ENCODE data around the gene CUX1.

Gene CUX1

DNA sequence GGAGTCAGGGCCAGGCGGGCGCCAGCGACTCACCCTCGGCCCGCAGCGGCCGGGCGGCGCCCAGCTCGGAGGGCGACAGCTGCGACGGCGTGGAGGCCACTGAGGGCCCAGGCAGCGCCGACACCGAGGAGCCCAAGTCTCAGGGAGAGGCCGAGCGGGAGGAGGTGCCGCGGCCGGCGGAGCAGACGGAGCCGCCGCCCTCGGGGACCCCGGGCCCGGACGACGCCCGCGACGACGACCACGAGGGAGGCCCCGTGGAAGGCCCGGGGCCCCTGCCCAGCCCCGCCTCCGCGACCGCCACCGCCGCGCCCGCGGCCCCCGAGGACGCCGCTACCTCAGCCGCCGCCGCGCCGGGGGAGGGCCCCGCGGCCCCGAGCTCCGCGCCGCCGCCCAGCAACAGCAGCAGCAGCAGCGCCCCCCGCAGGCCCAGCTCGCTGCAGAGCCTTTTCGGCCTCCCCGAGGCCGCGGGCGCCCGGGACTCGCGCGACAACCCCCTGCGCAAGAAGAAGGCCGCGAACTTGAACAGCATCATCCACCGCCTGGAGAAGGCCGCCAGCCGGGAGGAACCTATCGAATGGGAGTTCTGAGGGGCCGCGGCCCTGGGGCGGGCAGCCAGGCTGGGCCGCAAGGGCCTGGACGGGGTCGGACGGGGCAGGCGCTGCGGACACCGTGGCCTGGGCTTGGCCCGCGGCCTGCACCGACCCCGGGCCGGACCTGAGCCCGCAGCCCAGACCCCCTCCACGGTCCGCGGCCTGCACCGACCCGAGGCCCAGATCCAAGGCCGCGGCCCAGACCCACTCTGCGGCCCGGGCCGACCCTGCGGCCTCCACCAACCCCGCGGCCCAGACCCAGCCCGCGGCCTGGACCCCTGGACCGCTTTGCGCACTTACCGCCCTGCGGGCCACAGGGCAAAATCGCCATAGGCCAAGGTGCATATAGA, 431.3 kb downstream of the CUX1 start:
- no peak for DNase-seq (ENCODE audit: low read depth)

- DNase-seq (ENCODE audit: low read depth) = no peak
Measured at GRCh38 chr7:102251531-102252365, 434.3 kb downstream of the CUX1 start.

DNA sequence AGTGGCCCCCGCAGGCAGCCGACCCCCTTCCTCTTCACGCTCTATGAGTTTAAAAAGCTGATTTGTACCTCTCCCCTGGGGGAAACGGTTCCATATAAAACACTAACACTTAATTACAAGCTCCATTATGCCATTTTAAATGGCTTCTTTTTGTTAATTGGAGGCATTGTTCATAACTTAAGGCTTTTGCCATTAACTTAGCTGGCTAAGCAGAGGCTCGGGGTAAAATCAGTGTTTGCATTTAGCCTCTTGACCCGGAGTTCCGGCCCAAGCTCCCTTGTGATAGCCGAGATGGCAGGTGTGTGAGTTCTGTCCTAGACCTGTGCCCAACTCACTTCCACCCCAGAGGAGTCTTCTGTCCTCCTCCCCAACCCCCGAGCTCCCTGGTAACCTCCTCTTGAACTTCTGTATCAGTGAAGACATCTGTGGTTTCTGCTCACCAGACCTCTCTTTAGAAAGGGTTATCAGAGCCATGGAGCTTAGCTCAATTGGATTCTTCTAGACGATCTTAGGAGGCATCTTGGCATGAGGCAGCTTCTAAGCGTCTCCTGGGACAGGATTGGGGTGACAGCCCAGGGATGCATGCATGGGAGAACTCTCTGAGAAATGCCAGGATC, 435.0 kb downstream of the CUX1 start:
- DNase-seq (ENCODE audit: low read depth) = no peak

DNA sequence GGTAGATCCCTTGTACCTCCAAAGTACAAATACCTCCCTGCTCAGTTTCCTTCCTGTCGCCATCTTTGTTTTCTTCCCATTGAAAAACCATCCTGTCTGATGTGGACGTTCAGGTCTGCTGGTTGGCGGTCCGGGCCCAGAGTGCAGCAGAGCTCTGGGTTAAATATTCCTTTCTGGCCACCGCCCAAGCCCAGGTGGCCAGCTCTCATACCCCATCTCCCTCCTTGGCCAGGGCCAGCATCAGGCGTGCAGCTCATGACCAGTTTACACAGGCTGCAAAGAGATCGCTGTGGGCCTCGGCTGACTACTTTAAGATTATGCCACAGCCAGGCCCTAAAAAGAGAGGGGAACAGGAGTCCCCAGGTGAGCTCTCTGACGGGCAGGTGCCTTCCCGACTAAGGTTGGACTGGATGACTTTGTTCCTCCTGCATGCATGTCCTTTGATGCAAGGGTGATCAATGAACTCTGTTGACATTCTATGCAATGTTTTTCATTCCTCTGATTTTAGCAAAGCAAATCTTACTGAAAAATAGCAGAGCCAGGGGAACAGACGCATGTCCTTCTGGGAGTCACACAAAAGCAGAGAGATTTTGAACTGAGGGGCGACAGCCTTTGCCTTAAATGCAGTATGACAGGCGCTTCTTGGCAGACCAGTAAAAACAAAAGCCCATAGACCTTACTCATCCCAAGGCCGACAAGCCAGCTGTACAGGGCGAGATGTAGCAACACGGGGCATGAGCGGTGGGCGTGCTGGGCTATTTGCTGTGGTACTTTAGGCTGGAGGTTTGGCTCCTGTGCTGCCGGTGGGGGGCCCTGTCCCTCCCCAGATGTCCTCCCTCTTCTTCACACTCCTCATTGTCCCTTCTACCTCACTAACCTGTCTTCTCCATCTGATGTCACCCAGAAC, 435.9 kb downstream of the CUX1 start:
- DNase-seq (ENCODE audit: low read depth) = no peak

- no peak for DNase-seq (ENCODE audit: low read depth)
Measured at GRCh38 chr7:102253973-102254370, 436.5 kb downstream of the CUX1 start.

DNA sequence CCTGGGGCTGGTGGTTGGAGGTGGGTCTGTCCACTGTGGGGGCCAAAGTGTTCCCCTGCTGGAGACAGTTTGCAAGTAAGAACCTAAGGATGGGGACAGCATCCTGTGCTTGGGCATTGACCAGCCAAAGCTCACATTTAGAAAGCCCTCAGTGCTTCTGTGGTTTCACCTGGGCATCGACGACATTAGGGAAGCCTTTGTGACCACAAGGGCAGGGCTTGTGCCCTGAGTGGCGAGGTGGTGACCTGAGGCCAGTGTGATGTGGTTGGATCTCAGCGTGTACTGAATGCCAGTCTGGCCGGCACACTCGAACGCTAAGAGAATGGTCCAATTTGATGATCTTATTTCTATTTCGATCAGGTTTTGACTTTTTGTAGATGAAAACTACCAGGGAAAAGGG, 437.1 kb downstream of the CUX1 start:
- DNase-seq (ENCODE audit: low read depth) = no peak

GRCh38 chr7:102255501-102255900, 438.1 kb downstream of the CUX1 start:
- no peak for DNase-seq (ENCODE audit: low read depth)

DNA sequence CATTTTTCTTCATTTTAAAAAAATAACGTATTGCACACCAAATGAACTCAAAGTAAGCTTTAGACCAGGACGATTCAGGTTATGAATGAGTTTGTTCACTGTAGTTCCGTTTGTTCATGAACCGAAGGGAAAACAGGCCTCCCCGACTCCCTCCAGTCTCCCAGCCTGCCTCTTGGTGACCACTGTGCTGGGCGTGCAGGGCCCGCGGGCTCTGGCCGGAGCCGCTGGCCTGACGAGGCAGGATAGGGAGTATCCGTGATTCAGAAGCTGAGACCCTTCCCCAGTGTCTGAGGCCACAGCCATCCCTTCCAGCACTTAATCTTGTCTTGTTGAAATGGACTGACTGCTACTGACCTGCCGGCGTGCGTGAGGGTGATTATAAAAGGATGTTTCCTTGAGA, 438.5 kb downstream of the CUX1 start:
- DNase-seq (ENCODE audit: low read depth) = no peak

- no peak for DNase-seq (ENCODE audit: low read depth)
Measured at GRCh38 chr7:102258073-102258748, 440.8 kb downstream of the CUX1 start.

DNA sequence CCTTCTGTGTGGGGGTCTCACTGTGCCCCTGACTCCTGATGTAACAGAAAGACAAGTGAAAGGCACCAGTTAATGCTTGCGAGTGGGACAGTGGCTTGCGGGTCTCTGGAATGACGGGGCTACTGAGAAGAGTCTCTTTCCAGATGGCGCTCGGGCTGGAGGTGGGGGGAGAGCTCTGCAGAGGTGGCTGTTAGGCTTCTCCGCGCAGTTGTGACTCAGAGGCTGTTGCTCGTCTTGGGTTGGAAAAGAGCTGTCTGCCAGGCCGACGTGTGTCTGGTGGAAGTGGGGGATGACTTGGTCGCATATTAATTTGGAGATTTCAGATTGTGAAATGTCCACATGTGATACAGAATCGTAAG, 441.3 kb downstream of the CUX1 start:
- DNase-seq (ENCODE audit: low read depth) = no peak

DNA sequence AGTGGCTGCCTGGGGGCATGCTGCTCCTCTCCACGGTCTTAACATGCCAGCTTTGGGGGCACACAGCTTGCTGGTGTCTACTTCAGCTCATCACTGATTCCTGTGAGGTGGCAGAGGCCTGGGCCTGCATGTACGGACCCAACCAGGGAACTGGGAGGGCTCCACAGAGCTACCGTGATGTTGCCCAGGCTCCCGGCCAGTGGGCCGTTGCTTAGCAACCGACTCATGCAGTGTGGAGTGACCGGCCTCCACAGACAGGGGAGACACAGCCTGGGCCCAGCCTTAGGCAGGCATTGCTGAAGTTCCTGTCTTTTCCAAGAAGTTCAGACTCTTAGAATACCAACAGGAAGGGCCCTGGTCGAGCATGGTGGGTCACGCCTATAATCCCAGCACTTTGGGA, 443.4 kb downstream of the CUX1 start:
- DNase-seq (ENCODE audit: low read depth) = no peak

- DNase-seq (ENCODE audit: low read depth) = no peak
Measured at GRCh38 chr7:102261451-102261850, 444.0 kb downstream of the CUX1 start.

GRCh38 chr7:102262546-102262945, 445.1 kb downstream of the CUX1 start:
- DNase-seq (ENCODE audit: low read depth) = no peak

DNA sequence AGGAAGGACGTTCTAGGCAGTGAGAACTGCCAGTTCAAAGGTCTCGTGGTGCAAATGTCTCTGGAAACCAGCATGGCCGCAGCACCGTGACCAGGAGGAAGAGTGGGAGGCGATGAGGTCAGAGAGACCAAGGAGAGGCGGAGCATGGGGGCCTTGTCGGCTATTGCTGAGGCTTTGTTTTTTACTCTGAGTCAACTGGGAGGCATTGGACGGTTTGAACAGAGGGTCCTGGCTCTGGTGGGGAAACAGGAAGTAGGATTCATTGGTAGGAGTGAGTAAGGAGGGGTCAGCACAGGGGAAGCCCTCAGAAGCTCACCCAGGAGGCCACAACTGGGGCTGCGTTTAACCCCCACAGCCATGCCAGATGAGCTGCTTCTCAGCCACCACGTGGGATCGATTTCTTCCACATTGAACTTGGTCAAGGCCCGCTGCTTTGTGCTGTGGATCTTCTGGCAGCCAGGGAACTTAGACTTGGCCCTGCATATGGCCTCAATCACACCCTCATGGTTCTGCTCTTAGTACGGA, 447.0 kb downstream of the CUX1 start:
- DNase-seq (ENCODE audit: low read depth) = no peak

- no peak for DNase-seq (ENCODE audit: low read depth)
Measured at GRCh38 chr7:102266541-102266940, 449.1 kb downstream of the CUX1 start.

DNA sequence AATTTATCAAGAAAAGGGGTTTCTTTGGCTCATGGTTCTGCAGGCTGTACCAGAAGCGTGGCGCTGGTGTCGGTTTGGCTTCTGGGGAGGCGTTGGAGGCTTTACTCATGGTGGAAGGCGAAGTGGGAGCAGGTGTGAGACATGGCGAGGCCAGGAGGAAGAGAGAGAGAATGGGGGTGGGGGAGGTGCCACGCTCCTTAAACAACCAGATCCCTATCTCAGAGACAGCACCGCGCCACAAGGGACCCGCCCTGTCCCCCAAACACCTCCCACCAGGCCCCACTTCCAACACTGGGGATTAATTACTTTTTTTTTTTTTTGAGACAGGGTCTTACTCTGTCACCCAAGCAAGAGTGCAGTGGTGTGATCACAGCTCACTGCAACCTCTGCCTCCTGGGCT, 451.2 kb downstream of the CUX1 start:
- DNase-seq (ENCODE audit: low read depth) = no peak

DNA sequence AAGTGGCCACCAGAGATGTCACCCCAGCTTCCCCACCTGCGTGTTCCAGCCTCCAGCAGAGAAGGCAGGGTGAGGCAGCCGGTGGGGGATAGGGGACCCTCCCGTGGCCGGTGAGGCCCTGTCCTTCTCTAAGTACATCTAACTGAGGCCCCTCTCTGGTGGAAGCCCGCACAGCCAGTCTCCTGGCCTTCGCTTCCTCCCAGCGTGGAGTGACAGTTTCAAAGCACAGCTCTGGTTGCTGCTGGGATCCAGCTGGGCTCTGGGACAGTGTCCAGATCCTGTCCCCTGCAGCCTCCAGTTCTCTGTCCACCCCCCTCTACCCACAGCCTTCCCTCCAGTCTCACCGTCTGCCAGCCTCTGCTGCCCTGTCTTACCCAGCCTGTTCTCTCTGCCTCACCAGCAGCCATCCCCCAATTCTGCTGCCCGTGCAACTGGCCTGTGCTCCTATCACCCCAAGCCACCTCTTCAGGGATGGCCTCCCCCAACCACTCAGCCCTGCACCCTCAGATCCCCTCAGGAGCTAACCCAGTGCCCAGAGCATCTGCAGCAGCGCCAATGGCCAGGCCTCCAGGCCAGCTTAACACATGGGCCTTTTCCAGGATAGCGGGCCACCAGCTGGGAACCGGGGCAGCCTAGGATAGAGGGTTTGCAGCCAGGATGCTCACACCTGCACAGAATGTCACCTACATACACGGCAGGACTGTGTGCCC, 452.9 kb downstream of the CUX1 start:
- DNase-seq (ENCODE audit: low read depth) = no peak

DNA sequence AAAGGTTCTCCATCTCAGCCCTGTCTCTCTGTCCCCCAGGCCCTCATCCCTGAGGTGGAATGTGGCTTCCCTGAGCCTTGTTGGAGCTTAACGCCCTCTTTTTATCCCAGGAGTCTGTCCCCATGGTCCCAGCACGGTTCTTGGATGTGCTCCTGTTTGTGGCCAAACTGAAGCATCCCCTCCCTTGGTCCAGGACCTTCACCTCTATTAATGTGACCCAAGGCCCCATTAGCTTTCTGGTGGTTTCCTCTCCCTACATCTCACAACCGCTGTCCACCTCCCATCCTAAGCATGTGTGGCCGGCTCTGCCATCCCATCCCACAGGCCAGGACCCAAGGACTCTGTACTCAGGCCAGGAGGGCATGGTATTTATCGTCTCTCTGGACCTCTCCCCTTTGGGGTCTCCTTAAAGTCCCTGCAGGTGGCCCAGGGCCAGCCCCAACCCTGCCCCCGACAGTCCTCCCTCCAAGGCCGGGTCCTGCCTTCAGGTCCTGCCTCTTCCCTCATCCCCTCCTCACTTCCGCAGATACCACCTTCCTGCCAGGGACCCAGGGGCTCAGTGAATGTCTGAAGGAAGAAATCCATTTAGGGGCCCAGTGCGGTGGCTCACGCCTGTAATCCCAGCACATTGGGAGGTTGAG, 453.9 kb downstream of the CUX1 start:
- DNase-seq (ENCODE audit: low read depth) = no peak

GRCh38 chr7:102272075-102272916, 454.9 kb downstream of the CUX1 start:
- peak; percentile 72 for DNase-seq (ENCODE audit: low read depth)
